OCI-LY7 (cell line): ENCODE measurements around the gene ZC2HC1C. TPM values are rescaled to one million over a fixed set of nuclear protein-coding genes. Genes with fewer than 3 reads are reported as not detected.

Experiments
- BruUV-seq: library from RNA; stranded (reverse); fragments of 400-500 nt; replicated peaks from 2 replicates; lab custom pipeline; 2021; lab: Mats Ljungman, UMichigan
- CTCF ChIA-PET: fragments of 300-600 bp; sonication (Branson Sonifier 250); formaldehyde crosslinking; loops from one replicate; lab custom pipeline; 2022; ENCODE audit warnings: antibody characterized with exemption; ENCODE audit not compliant: unreplicated experiment; lab: Charles Lee
- POLR2A ChIA-PET: fragments of 300-600 bp; sonication (Branson Sonifier 250); formaldehyde crosslinking; loops from one replicate; lab custom pipeline; 2022; ENCODE audit warnings: antibody characterized with exemption; lab: Charles Lee
- DNase-seq: peaks from one replicate; pipeline ENCODE4 v3.0.0-alpha.2; 2015; ENCODE audit warnings: low spot score
- H2AFZ ChIP-seq: fragments of 200-600 bp; sonication (generic), shearing (Covaris generic); 2 replicates; pipeline ENCODE4 v1.6.1; 2014; ENCODE audit warnings: mild to moderate bottlenecking, antibody characterized with exemption, low read length, moderate library complexity
- H3K27ac ChIP-seq: fragments of 200-600 bp; sonication (generic); 2 replicates; pipeline ENCODE4 v1.5.1; 2014; ENCODE audit warnings: mixed run types, low read depth, mild to moderate bottlenecking, moderate library complexity, low read length, inconsistent platforms; ENCODE audit not compliant: poor library complexity, severe bottlenecking
- H3K36me3 ChIP-seq: fragments of 200-600 bp; sonication (generic); 2 replicates; pipeline ENCODE4 v1.6.1; 2014; ENCODE audit warnings: mild to moderate bottlenecking, antibody characterized with exemption, low read length, moderate library complexity, mixed read lengths; ENCODE audit not compliant: insufficient read depth
- H3K4me1 ChIP-seq: fragments of 200-600 bp; sonication (generic); 2 replicates; pipeline ENCODE4 v1.5.1; 2014; ENCODE audit warnings: mild to moderate bottlenecking, low read length; ENCODE audit not compliant: insufficient read depth, poor library complexity, severe bottlenecking
- H3K4me2 ChIP-seq: fragments of 200-600 bp; sonication (generic); 2 replicates; pipeline ENCODE4 v1.6.1; 2014; ENCODE audit warnings: mild to moderate bottlenecking, low read length
- H3K4me3 ChIP-seq: fragments of 200-600 bp; sonication (generic); 2 replicates; pipeline ENCODE4 v1.5.1; 2014; ENCODE audit warnings: mild to moderate bottlenecking, low read depth, low read length; ENCODE audit not compliant: poor library complexity, severe bottlenecking
- H3K79me2 ChIP-seq: fragments of 200-600 bp; sonication (generic); 2 replicates; pipeline ENCODE4 v1.6.1; 2016; ENCODE audit warnings: low read depth, mild to moderate bottlenecking, low read length, moderate library complexity, mixed read lengths; ENCODE audit not compliant: insufficient read depth
- H3K9me2 ChIP-seq: fragments of 200-600 bp; sonication (generic); 2 replicates; pipeline ENCODE4 v1.6.1; 2016; ENCODE audit warnings: mild to moderate bottlenecking, low read length, mixed read lengths; ENCODE audit not compliant: insufficient read depth
- H3K9me3 ChIP-seq: fragments of 200-600 bp; sonication (generic); 2 replicates; pipeline ENCODE4 v1.6.1; 2014; ENCODE audit warnings: mild to moderate bottlenecking, mixed run types, low read length, mixed read lengths
- H4K20me1 ChIP-seq: fragments of 200-600 bp; sonication (generic); 2 replicates; pipeline ENCODE4 v1.6.1; 2014; ENCODE audit warnings: mild to moderate bottlenecking, antibody characterized with exemption, low read length, moderate library complexity, mixed read lengths; ENCODE audit not compliant: insufficient read depth
- EZH2phosphoT487 ChIP-seq: fragments of 200-600 bp; sonication (generic); IDR thresholded peaks from 2 replicates; pipeline ENCODE4 v1.6.1; 2018; ENCODE audit warnings: low read depth, borderline replicate concordance, mild to moderate bottlenecking, mixed run types, antibody characterized with exemption, low read length, moderate library complexity, mixed read lengths
- intact Hi-C: fragments of 100-400 bp; cut with micrococcal nuclease; formaldehyde crosslinking; loops from one replicate; pipeline ENCODE4 v1.10.0; 2022; ENCODE audit not compliant: unreplicated experiment
- total RNA-seq, 2 experiments: library from RNA; depleted of rRNA in 1 of 2; stranded (reverse); fragments of >200 nt in 1 of 2; shearing (Covaris generic) in 1 of 2; gene quantifications; 2 replicates each; pipeline ENCODE4 v1.2.3, GENCODE V29; 2014 to 2022
- TF ChIP-seq, protein P1 (sequence below): fragments of 200-600 bp; sonication (generic); conservative IDR thresholded peaks from 2 replicates; pipeline ENCODE4 v1.5.1; 2014; ENCODE audit warnings: mild to moderate bottlenecking, antibody characterized with exemption, low read length, moderate library complexity, mixed read lengths

ZC2HC1C gene
- total RNA-seq, 2 experiments from 2014 or later, result 3.4 to 3.7 TPM

GRCh38 chr14:75042035-75042434, 27.4 kb upstream of the ZC2HC1C start:
- no peak for DNase-seq
- no peaks in the 10 kb centered on the region for H4K20me1 ChIP-seq
- no peak overlapping the region for H3K4me3 ChIP-seq
- no peak overlapping the region for H3K27ac ChIP-seq
- no TSS peak for BruUV-seq
- no peaks in the 10 kb centered on the region for H3K9me3 ChIP-seq
- CTCF ChIA-PET, result no interaction called here
- H2AFZ ChIP-seq, result no peak overlapping the region; the same call in 1 of the 2 replicates
- no peaks in the 10 kb centered on the region for H3K9me2 ChIP-seq
- H3K4me2 ChIP-seq, result no peak overlapping the region
- intact Hi-C loops, result no loop called here
- H3K36me3 ChIP-seq, result no peaks in the 10 kb centered on the region
- H3K79me2 ChIP-seq, result no peaks in the 10 kb centered on the region
- TF ChIP-seq, protein P1, sequence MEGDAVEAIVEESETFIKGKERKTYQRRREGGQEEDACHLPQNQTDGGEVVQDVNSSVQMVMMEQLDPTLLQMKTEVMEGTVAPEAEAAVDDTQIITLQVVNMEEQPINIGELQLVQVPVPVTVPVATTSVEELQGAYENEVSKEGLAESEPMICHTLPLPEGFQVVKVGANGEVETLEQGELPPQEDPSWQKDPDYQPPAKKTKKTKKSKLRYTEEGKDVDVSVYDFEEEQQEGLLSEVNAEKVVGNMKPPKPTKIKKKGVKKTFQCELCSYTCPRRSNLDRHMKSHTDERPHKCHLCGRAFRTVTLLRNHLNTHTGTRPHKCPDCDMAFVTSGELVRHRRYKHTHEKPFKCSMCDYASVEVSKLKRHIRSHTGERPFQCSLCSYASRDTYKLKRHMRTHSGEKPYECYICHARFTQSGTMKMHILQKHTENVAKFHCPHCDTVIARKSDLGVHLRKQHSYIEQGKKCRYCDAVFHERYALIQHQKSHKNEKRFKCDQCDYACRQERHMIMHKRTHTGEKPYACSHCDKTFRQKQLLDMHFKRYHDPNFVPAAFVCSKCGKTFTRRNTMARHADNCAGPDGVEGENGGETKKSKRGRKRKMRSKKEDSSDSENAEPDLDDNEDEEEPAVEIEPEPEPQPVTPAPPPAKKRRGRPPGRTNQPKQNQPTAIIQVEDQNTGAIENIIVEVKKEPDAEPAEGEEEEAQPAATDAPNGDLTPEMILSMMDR, result no peak
- TF ChIP-seq EZH2phosphoT487, result no peak
- POLR2A ChIA-PET, result interaction anchor here (0.9 kb wide), 1 partner anchor 88 kb away, joined by 3 read pairs; no protein-coding TSS in a partner anchor
- no peaks in the 10 kb centered on the region for H3K4me1 ChIP-seq

DNA sequence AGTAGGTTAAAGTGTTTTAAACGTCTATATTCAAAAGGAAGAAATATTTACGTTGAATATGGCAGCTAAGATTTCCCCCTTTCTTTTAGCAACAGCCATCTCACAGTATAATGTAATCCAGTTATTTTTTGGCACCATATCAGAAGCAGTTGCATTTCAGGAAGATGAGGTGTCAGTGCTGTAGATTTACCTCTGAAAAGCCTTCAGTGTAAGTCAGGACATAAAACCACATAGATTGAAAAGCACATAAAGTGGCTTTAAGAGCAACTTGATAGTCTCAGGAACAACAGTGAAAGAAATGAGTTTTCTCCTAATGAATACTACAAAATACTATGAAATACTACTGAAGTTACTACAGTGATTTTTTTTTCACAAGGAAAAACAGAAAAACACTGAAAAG, 25.1 kb upstream of the ZC2HC1C start:
- Histone ChIP-seq H3K36me3 (no peaks in the 10 kb centered on the region), H3K9me3 (no peaks in the 10 kb centered on the region), H4K20me1 (no peaks in the 10 kb centered on the region), H3K27ac (no peak overlapping the region), H3K9me2 (no peaks in the 10 kb centered on the region), H3K4me3 (no peak overlapping the region), H3K79me2 (no peaks in the 10 kb centered on the region), H3K4me1 (no peaks in the 10 kb centered on the region), H2AFZ (no peak overlapping the region), H3K4me2 (no peak overlapping the region)
- no peak for DNase-seq
- no TSS peak for BruUV-seq
- TF ChIP-seq, protein P1, result no peak
- TF ChIP-seq EZH2phosphoT487, result no peak
- intact Hi-C loops, result no loop called here
- CTCF ChIA-PET, result no interaction called here
- POLR2A ChIA-PET, result interaction anchor here (0.5 to 1.2 kb wide), 4 partner anchors 8 to 308 kb away, joined by 3 to 4 read pairs (median 4); no protein-coding TSS in a partner anchor

GRCh38 chr14:75044752-75045151, 24.7 kb upstream of the ZC2HC1C start:
- H3K9me3 ChIP-seq, result no peaks in the 10 kb centered on the region
- POLR2A ChIA-PET, result interaction anchor here (0.5 to 1.2 kb wide), 4 partner anchors 9 to 165 kb away, joined by 3 to 4 read pairs (median 4); no protein-coding TSS in a partner anchor
- no peaks in the 10 kb centered on the region for H3K79me2 ChIP-seq
- CTCF ChIA-PET, result no interaction called here
- no peaks in the 10 kb centered on the region for H3K9me2 ChIP-seq
- H3K36me3 ChIP-seq, result no peaks in the 10 kb centered on the region
- no peak overlapping the region for H3K4me2 ChIP-seq
- intact Hi-C loops, result loop anchor here (5.0 kb wide), 1 partner anchor 37 kb away; no protein-coding TSS in a partner anchor
- no peak overlapping the region for H3K4me3 ChIP-seq
- H4K20me1 ChIP-seq, result no peaks in the 10 kb centered on the region
- H3K4me1 ChIP-seq, result no peaks in the 10 kb centered on the region
- no peak for TF ChIP-seq EZH2phosphoT487
- TF ChIP-seq, protein P1, result no peak
- H3K27ac ChIP-seq, result no peak overlapping the region
- no TSS peak for BruUV-seq
- no peak overlapping the region for H2AFZ ChIP-seq
- DNase-seq, result no peak
